NOMO-1 (cell line): ENCODE data around the gene FAM117A.
"Not testable (repeated sequence)": the region's sequence is repeated elsewhere in the genome, so short reads cannot be mapped to it uniquely, and the experiment has no call there.

Experiments
- DNase-seq, 2 experiments: peaks; one replicate each; lab custom pipeline; 2025; ENCODE audit not compliant: unreplicated experiment in 2 of 2; lab: John Stamatoyannopoulos, UW

The FAM117A gene

DNA sequence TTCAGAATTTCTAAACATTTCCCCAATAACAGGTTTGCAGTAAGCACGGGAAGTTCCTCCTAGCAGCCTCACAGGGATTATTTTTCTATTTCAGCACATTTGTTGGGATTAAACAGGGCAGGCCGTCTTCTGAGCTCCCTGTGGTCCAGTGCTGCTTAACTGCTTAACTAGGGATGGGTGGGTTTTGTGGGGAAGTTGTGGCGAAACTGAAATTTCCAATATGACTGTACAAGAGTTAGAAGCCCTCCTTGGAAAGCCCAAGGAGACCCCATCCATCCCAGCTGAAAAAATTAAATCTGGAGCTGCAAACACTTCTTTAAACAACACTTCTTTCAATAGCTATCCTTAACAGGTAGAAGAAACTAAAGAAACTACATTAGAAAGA is 22.2 kb downstream of the FAM117A start:
- no peak for DNase-seq

DNA sequence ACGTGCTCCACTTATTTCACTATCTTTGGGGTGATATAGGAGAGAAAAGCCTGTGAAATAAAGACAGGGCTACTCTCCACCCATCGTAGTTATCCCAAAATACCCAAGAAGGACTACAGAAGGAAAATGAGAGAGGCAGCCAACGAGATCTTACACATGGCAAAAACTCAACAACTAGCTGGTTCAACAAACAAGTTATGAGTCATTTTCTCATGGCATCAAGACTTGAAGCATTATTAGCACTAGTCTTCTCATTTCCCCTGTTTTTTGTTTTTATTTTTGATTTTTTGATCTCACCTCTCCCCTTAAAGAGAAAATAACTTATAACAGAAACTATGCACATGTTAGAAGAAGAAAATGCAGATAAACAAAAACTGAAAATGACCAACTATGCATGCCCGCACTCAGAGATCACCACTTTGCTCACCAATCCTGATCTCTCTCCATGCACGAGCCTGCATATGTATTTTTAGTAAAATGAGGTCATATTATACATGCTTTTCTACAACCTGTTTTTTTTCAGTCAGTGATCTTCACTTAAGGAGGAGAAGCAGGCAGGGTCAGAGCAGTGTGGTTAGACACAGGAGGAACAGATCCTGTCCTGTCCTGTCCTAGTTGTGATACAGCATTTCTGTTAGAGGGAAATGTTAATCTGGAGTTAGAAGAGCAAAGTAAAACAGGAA is 22.8 kb downstream of the FAM117A start:
- peak in 1 of 2 experiments; percentile 73 for DNase-seq

DNA sequence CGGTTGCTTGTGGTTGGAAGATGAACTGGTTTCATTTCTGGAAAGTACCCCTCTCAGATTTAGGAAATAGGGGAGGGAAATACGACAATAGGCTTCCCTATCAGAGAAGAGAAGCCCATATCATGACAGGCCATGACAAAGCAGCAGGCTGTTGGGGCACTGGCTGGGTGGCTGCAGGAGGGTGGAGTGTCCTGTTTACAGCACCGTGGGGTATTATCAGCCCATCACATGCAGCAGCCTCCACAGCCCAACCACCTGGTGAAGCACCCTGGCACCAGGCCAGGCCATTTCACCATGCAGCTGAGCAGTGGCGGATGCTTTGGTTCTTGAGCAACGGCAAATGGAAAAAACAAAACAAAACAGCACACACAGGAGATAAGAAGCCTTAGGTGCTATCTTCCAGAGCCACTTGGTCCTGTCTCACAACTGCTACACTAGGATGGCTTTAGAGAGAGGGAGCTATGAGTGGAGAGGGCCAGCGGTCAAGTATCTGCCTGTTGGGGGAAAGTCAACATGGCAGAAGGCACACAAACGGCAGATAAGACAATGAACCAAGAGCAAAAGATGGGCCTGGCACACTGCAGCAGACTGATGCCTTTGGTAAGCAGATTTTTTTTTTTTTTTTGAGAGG is 24.2 kb downstream of the FAM117A start:
- peak; percentile 84 to 98 for DNase-seq

DNA sequence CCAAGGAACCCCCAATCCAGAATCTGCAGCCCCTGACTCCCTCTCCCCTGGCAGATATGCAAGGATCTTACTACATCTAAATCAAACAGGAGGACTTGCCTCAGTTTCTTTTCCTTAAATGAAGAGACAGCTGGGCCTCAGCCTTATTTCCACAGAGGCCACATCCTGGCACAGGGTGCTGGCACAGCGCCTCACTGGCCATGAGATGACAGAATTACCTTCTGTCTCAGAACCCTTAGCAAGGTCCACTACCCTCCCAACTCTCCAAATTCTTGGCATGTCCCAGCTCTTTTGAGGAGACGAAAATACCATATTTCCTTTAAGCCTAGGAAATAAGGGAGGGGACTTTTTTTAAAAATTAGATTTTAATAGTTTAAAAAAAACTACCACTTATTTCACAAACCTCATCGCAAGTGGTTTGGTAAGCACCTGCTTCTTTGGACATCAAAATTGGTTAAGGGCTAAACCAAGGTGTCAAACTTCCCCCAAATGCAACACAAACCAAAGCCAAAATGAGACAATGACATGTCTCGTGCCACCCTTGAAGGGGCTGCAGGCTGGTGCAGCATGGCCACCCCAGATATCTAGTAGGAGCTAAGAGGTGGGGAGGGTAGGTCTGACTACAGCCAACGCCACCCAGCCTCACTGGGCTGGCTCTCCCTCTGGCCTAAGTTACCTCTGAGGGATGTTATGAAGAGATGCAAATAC is 25.3 kb downstream of the FAM117A start:
- DNase-seq, result no peak

DNA sequence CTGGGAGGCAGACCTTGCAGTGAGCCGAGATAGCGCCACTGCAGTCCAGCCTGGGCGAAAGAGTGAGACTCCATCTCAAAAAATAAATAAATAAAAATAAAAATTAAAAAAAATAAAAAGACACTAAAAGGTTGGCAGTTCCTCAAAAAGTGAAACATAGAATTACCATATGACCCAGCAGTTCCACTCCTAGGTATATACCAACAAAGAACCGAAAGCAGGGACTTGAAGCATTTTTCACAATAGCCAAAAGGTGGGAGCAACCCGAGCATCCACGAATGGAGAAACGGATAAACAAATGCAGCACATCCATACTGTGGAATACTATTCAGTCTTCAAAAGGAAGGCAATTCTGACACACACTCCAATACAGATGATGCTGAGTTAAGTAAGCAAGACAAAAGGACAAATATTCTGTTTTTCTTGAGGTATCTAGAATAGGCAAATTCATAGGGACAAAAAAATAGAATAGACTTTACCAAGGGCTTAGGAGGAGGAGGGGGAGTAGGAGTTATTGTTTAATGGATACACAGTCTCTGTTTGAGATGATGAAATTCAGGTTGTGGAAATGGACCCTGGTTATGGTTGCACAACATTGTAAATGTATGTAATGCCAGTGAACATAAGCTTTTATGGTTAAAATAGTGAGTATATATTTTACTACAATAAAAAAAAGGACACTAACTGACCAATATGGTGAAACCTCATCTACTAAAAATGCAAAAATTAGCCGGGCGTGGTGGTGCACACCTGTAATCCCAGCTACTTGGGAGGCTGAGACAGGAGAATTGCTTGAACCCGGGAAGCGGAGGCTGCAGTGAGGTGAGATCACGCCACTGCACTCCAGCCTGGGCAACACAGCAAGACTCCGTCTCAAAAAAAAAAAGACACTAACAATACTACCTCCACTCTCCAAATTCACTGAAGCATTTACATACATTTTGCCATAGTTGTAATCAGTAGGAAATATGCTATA is 29.1 kb downstream of the FAM117A start:
- peak; percentile 11 to 49 for DNase-seq

DNA sequence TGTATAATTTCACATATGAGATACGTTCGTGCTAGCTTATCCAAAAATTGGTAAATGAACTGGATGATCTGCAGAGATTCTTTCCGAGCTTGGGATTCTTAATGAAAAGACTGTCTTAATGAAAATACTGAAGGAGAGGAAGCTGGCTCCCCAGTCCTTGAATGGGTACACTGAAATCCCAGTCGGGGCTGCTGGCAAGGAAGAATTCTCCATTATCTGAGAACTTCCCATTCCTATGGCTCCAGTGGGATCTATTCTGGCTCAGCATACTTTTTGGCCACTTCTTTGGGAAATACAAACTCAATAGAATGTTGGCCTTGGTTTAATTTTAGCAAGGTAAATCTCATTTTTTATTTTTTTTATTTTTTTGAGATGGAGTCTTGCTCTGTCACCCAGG is 32.5 kb downstream of the FAM117A start:
- DNase-seq, result no peak

DNA sequence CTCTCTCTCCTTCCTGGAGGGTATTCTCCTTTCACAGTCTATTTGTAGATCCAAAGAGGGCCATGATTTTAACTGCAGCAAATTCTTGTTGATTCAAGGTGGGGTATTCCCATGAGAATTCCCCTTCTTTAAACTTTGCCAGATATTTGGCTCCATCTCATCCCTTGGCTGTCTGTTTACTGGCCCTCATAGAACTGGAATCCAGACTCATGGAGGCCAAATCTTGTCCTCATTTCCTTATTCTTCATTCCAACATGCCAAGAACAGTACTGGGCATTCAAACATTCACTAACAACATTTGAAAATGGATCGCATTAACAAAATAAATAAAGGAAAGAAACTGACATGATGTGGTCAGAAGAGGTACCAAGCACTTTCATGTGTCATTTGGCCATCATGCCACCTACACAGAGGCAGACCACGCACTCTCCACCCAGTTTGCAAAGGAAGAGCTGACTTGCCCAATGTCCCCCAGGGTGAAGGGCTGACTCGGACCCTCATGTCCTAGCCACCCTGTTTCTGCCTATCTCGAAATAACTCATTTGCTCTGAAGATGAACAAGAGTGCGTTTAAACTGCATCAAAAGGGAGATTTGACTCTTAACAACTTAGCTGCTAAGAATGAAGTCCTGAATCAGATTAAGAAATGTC is 33.0 kb downstream of the FAM117A start:
- no peak for DNase-seq

DNA sequence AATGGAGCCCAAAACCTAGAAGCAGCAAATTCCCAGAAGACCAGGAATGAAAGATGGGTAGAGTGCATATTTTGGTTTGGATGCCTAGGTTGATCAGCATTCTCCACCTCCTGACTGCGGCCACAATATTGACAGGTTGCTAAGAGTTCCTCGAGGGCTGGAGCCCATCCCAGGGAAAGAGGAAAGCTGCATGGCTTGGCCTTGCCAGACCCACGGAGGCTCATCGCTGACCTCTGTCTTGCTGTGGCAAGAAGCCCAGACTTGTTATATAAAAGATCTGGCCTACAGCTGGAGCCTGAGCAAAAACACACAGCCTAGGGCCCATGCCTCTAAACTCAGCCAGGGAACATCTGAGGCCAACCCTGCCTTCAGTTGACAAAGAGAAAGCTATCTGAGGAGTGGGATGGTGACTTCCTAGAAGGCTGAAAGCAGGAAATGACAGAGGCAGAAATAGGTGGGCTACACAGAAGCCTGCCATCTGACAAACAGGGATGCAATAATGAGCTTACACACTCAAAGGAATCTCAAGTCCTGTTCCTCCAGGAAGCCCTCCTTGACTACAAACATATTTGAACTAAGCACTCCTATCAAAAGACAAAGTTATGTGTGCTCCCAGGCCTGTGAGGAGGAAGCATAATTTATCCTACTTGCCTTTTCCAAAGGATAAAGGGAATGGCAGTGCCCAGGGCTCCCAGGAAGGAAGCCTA is 33.7 kb downstream of the FAM117A start:
- DNase-seq, result no peak

DNA sequence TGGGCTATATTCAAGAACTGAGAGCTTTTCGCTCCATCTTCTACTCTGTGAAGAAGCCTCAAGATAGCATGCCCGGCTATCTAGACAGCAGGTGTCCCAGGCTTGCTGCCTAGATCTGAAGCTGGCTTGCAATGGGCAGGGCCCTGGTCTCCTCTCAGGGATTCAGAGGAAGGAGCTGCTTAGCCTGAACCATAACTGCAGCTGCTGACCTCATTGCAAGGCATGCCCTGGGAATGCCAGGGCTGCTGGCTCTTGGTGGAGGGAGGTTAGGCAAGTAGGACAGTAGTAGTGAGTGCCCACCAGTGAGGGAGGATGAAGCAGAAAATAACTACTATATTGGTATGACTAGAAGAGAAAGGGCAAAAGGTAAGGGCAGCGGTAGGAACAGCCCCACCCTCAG is 34.9 kb downstream of the FAM117A start:
- DNase-seq, result no peak

DNA sequence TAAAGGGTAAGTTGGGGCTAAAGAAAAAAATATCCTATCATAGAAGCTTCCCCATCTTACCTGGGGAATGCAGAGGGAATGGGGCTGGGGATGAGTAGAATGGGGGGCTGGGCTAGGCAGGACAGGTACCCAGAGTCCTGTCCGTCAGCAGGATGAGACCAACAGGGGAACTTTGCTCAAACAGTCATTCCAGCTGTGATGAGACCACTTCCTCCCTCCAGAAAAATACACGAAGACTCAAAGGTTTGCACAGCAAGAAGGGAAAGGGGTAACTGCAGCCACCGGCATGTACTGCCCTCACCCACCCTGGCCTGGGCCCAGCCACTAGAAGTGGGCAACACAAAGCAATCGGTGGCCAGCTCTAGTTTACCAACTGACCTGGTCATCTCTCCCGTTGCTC is 35.5 kb downstream of the FAM117A start:
- DNase-seq, result no peak

DNA sequence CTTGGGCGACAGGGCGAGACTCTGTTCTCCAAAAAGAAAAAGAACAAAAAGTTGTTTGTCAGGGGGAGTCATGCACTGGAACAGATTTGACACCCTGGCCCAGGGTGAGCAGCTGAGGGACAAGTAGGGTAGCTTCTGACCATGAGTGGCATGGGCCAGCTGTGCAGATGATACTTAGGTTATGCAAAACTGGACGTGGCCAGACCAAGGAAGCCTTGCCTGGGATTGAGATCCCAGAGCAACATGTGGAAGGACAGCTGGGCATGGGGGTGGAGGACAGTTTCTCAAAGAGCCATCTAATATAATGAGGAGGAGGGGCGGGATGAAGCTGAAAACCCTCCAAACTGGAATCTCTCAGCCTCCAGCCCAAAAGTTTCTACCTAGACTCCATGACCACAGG is 36.6 kb downstream of the FAM117A start:
- DNase-seq, result no peak

DNA sequence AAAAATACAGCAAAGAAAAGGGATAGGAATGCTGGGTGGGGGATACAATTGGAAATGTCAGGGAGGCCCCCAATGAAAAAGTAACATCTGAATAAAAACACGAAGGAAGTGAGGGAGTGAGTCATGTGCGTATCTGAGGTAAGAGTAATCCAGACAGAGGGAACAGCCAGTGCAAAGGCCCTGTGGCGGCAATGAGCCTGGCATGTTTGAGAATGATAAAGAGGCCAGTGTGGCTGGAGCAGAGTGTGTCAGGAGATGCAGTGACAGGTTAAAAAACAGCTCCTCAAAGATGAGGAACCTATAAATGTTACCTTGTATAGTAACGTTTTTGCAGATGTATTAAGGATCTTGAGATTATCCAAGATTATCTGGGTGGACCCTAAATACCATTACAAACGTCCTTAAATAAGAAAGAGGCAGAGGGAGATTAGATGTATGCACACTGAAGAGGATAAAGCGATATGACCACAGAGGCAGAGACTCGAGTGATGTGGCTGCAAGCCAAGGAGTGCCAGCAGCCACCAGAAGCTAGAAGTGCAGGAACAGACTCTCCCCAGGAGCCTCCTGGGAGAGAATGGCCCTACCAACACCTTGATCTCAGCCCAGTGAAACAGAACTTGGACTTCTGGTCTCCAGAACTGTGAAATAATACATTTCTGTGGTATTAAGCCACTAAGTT is 38.3 kb downstream of the FAM117A start:
- no peak for DNase-seq

DNA sequence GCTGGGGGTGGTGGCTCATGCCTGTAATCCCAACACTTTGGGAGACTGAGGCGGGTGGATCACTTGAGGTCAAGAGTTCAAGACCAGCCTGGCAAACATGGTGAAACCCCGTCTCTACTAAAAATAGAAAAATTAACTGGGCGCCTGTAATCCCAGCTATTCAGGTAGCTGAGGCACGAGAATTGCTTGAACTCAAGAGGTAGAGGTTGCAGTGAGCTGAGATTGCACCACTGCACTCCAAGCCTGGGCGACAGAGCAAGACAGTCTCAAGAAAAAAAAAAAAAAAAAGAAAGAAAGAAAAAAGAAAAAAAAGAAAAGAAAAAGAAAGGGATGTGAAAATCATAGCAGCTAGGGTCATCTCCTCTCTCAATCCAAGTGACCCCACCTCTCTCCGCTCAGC is 39.4 kb downstream of the FAM117A start:
- DNase-seq, result not testable (repeated sequence)

DNA sequence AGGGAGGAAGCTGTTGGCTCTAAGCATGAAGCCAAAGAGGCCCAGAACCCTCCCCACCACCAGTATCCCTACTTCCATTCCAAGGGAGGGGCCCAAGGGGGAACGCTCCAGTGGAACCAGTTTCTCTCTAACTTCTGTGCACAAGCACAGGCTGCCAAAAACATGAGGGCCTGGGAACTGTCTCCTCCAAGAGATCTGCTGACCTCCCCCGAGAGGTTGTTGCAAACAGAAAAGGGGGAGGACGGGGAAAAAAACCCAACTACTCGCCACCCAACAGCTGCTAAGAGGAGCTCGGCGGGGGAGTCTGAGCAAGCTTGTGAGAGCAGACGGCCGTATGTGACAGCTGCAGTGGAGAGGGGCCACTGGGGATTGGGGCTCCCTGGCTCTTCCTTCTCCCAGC is 40.5 kb downstream of the FAM117A start:
- no peak for DNase-seq

DNA sequence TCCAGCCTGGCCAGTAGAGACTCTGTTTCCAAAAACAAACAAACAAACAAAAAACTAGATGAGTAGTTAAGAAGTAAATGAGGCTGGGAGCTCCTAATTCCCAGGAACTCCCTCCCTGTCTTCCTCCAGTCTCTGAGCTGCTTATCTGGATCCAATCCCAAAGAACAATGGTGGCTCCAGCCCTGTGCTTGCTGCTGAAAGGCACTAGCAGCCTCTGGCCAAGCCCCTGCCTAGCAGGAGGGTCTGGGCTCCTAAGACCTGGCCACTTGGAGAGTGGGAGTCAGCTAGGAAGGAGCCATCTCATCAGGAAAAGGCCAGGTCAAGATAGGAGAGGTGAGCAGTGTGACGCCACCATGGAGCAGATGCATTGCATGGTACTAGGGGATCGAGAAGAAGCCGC is 41.9 kb downstream of the FAM117A start:
- no peak for DNase-seq

DNA sequence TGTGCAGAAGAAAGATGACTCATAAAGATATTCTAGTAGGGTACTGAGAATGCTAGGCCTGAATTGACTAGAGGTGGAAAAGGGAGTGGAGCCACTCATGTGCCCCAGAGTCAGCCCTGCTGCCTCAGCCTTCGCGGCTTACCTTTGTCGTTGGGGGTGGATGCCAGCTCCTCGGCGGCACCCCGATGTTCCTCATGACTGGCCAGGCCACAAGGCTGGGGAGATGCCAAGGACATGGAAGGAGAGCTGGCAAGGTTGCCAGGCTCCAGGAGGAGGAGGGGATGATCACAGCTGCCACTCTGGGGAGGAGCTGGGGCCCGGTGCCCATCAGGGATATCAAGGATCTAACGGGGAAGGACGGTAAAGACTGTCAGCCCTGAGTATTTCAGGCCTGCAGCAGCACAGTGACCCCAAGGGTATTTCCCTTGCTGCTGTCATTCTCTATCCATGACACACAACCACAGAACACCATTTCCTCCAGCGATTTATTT is 46.5 kb downstream of the FAM117A start:
- no peak for DNase-seq

DNA sequence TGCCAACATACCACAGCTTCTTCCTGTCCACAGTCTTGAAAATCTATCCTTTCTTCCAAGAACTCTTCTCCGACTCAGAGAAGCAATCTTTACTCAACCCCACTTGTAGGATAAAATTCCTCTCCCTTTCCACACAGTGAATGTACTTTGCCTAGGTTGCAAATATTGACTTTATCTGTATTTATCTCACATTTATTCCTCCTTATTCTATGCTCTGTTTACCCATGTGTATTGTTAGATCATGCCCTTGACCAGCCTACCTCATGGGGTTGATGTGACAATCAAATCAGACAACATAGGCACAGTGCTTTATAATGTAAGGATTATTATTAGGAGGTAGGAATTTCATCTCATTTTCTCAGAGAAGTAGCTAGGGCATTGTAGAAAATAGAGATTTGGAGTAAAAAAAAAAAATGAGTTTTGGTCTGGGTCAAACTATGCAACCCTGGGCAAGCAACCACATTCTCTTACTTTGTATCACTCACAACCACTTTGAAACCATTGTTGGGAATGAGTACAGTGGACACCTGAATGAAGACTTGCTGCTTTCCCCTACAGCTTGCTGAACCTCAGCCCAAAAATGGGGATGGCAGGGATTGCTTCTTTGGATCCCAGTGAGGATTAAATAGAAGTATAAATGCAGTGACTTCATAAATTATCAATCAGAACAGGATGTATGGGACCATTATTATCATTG is 47.1 kb downstream of the FAM117A start:
- no peak for DNase-seq

DNA sequence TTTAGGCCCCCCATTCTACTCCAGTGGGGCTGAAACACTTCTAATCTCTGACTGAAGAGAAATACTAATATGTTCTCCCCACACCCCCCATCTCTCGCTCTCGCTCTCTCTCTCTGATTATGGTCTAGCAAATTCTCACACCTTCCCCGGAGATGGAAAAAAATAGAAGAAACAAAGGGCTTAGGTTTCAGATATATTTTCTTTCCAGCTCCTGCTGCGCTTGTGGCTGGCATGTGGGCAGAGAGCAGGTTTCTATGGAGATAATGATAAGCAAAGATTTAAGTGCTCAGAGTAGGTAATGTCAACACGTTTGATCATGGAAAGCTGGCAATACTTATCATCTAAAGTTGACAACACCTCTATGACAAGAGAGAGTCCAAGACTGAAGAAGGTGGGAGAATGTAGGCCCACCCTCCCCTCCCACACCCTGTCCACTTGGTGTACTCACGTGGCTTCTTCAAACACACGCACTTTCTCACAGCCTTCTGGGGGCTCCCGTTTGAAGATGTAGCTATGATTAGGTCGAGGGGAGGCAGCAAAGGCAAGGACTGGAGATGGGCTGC is 48.1 kb downstream of the FAM117A start:
- DNase-seq, result no peak
